CD4-positive, alpha-beta T cell (primary cell): Measurements from ENCODE around the gene EFCAB8. TPM values are rescaled to one million over a fixed set of nuclear protein-coding genes. Genes with fewer than 3 reads are reported as not detected.
A peak's percentile ranks its signal among the peaks of the same experiment; 100 is the strongest.

Source experiments
- ATAC-seq: fragments of 200-7000 bp; cut with Tn5 transposase; one replicate; pipeline ENCODE4 v1.10.0; 2022; ENCODE audit warnings: mild to moderate bottlenecking; ENCODE audit not compliant: poor library complexity
- CTCF ChIA-PET: fragments of 350-600 bp; sonication (Branson Sonifier 250); formaldehyde crosslinking; loops from one replicate; lab custom pipeline; 2021; ENCODE audit warnings: antibody characterized with exemption, inconsistent platforms; lab: Charles Lee
- POLR2A ChIA-PET: fragments of 350-600 bp; sonication (Branson Sonifier 250); formaldehyde crosslinking; loops from one replicate; lab custom pipeline; 2021; ENCODE audit warnings: antibody characterized with exemption, inconsistent platforms; lab: Charles Lee
- DNase-seq, 14 experiments: peaks; one replicate each; pipeline ENCODE4 v3.0.0-alpha.2; 2013 to 2020; ENCODE audit warnings: mixed read lengths in 2 of 14
- H3K27ac ChIP-seq, 2 donors: one replicate each; pipeline versions ENCODE4 v1.5.1 to v1.7.0; 2013; ENCODE audit warnings: low read length in 2 of 2, low read depth in 1 of 2, mild to moderate bottlenecking in 1 of 2
- H3K27me3 ChIP-seq, 2 experiments: 1 replicate in 1 of 2; 2 replicates in 1 of 2; pipeline versions ENCODE4 v1.6.1 to v1.7.0; 2013; ENCODE audit warnings: low read length in 2 of 2, control low read depth in 1 of 2, mild to moderate bottlenecking in 1 of 2, moderate library complexity in 1 of 2; ENCODE audit not compliant: insufficient read depth in 2 of 2, control insufficient read depth in 1 of 2
- H3K36me3 ChIP-seq: one replicate; pipeline ENCODE4 v1.6.1; 2013; ENCODE audit warnings: low read length, control low read depth; ENCODE audit not compliant: insufficient read depth
- H3K4me1 ChIP-seq: one replicate; pipeline ENCODE4 v1.6.1; 2013; ENCODE audit warnings: low read length, control low read depth; ENCODE audit not compliant: insufficient read depth
- H3K4me3 ChIP-seq: one replicate; pipeline ENCODE4 v1.5.1; 2013; ENCODE audit warnings: mild to moderate bottlenecking, low read length, moderate library complexity
- H3K9me3 ChIP-seq, 2 experiments: 1 replicate in 1 of 2; 2 replicates in 1 of 2; pipeline versions ENCODE4 v1.6.1 to v1.7.0; 2013; ENCODE audit warnings: low read length in 2 of 2, mild to moderate bottlenecking in 2 of 2, control low read depth in 1 of 2, moderate library complexity in 1 of 2; ENCODE audit not compliant: control insufficient read depth in 1 of 2, insufficient read depth in 1 of 2
- H3K27ac Mint-ChIP-seq: one replicate; pipeline ENCODE4 v1.8.0; 2020; ENCODE audit warnings: mixed read lengths
- H3K27me3 Mint-ChIP-seq: one replicate; pipeline ENCODE4 v1.8.0; 2021; ENCODE audit warnings: mixed read lengths
- H3K36me3 Mint-ChIP-seq: one replicate; pipeline ENCODE4 v1.8.0; 2021; ENCODE audit warnings: low read depth, mixed read lengths
- H3K4me1 Mint-ChIP-seq: one replicate; pipeline ENCODE4 v1.8.0; 2021; ENCODE audit warnings: low read depth, mixed read lengths
- H3K4me3 Mint-ChIP-seq: one replicate; pipeline ENCODE4 v1.8.0; 2020; ENCODE audit warnings: mild to moderate bottlenecking, mixed read lengths
- H3K9me3 Mint-ChIP-seq: one replicate; pipeline ENCODE4 v1.8.0; 2020; ENCODE audit warnings: mixed read lengths
- intact Hi-C, 2 experiments: fragments of 100-400 bp; cut with DNase I in 1 of 2; cut with micrococcal nuclease in 1 of 2; formaldehyde crosslinking; loops; one replicate each; pipeline versions ENCODE4 v1.15.1 to v1.9.0; 2023 to 2025; cut with DNase I, micrococcal nuclease
- total RNA-seq, 174 experiments: library from RNA in 2 of 174; stranded (reverse) in 2 of 174; gene quantifications; one replicate each; pipeline ENCODE4 v1.2.3 and lab custom pipeline; 2021 to 2026
- TF ChIP-seq, protein P1 (sequence below): fragments of 200-600 bp; IDR thresholded peaks from one replicate; pipeline ENCODE4 v1.8.0; 2022; ENCODE audit warnings: antibody characterized with exemption, mild to moderate bottlenecking

The EFCAB8 gene
- total RNA-seq, 2 experiments from 2014 or later: 0.81 to 2.5 TPM

- Histone ChIP-seq H3K36me3 (peaks cover 69% of the 10 kb centered on the region), H3K9me3 (no peaks in the 10 kb centered on the region), H3K27ac (peak overlapping the region in 1 of 2 donors; percentile 13), H3K4me1 (peaks cover 35% of the 10 kb centered on the region), H3K4me3 (no peak overlapping the region), H3K27me3 (no peaks in the 10 kb centered on the region)
- H3K4me3 Mint-ChIP-seq: peak overlapping the region; percentile 32
- H3K36me3 Mint-ChIP-seq: peaks cover 81% of the 10 kb centered on the region
- POLR2A ChIA-PET: interaction anchor here (1.1 to 1.4 kb wide), 3 partner anchors 10 to 33 kb away, joined by 3 to 9 read pairs (median 3); partner anchors contain the start of gene MAPRE1
- intact Hi-C loops: loop anchor here (5.0 to 10.0 kb wide), 2 partner anchors 37 to 625 kb away; partner anchors contain the start of genes PLAGL2 (in 1 of the 2) and POFUT1 (in 1 of the 2)
- TF ChIP-seq, protein P1, sequence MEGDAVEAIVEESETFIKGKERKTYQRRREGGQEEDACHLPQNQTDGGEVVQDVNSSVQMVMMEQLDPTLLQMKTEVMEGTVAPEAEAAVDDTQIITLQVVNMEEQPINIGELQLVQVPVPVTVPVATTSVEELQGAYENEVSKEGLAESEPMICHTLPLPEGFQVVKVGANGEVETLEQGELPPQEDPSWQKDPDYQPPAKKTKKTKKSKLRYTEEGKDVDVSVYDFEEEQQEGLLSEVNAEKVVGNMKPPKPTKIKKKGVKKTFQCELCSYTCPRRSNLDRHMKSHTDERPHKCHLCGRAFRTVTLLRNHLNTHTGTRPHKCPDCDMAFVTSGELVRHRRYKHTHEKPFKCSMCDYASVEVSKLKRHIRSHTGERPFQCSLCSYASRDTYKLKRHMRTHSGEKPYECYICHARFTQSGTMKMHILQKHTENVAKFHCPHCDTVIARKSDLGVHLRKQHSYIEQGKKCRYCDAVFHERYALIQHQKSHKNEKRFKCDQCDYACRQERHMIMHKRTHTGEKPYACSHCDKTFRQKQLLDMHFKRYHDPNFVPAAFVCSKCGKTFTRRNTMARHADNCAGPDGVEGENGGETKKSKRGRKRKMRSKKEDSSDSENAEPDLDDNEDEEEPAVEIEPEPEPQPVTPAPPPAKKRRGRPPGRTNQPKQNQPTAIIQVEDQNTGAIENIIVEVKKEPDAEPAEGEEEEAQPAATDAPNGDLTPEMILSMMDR: no peak
- peak overlapping the region; percentile 77 for H3K27ac Mint-ChIP-seq
- ATAC-seq (no peak), DNase-seq (peak in 1 of 14 experiments; percentile 10)
- no peaks in the 10 kb centered on the region for H3K27me3 Mint-ChIP-seq
- CTCF ChIA-PET: interaction anchor here (1.7 kb wide), 1 partner anchor 39 kb away, joined by 7 read pairs; no protein-coding TSS in a partner anchor
- H3K4me1 Mint-ChIP-seq: peaks cover 69% of the 10 kb centered on the region
- no peaks in the 10 kb centered on the region for H3K9me3 Mint-ChIP-seq
These were observed 29.3 kb upstream of the EFCAB8 start for GRCh38 chr20:32829311-32830005.

DNA sequence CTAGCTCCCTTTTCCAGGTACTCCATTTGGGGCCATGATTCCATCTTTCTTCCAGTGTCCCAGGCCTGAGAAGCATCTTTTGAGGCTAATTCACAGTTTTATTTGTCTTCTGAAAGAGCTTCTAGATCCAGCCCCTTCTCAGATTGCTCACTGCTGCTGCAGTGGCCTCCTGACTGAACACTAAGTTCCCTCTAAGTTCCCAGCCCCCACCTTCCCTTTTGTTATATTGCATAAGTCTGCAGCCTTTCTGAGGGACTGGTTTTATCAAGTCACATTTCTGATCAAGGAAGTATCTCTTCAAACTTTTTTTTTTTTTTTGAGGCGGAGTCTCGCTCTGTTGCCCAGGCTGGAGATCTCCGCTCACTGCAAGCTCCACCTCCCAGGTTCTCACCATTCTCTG, 28.3 kb upstream of the EFCAB8 start:
- H3K4me3 ChIP-seq: no peak overlapping the region
- POLR2A ChIA-PET: interaction anchor here (1.1 to 1.4 kb wide), 3 partner anchors 11 to 34 kb away, joined by 3 to 9 read pairs (median 3); partner anchors contain the start of gene MAPRE1

GRCh38 chr20:32831982-32832381, 26.7 kb upstream of the EFCAB8 start:
- DNase-seq: no peak
- no peak for ATAC-seq
- peaks cover 87% of the 10 kb centered on the region for H3K36me3 Mint-ChIP-seq
- Histone ChIP-seq H3K27ac (no peak overlapping the region), H3K4me1 (peaks cover 38% of the 10 kb centered on the region), H3K4me3 (no peak overlapping the region), H3K36me3 (peaks cover 70% of the 10 kb centered on the region), H3K9me3 (no peaks in the 10 kb centered on the region), H3K27me3 (no peaks in the 10 kb centered on the region)
- CTCF ChIA-PET: no interaction called here
- intact Hi-C loops: loop anchor here (2.0 to 5.0 kb wide), 2 partner anchors 15 to 40 kb away; no protein-coding TSS in a partner anchor
- TF ChIP-seq, protein P1: no peak
- POLR2A ChIA-PET: interaction anchor here (0.6 to 1.4 kb wide), 5 partner anchors 8 to 1961 kb away, joined by 3 to 8 read pairs (median 4); partner anchors contain the start of gene MAPRE1
- peaks cover 75% of the 10 kb centered on the region for H3K4me1 Mint-ChIP-seq
- no peaks in the 10 kb centered on the region for H3K9me3 Mint-ChIP-seq
- peak overlapping the region; percentile 77 for H3K27ac Mint-ChIP-seq
- H3K27me3 Mint-ChIP-seq: no peaks in the 10 kb centered on the region
- peak overlapping the region; percentile 70 for H3K4me3 Mint-ChIP-seq

More for the DNA sequence above, 28.3 kb upstream of the EFCAB8 start:
- Mint-ChIP-seq H3K4me1 (peaks cover 68% of the 10 kb centered on the region), H3K27me3 (no peaks in the 10 kb centered on the region), H3K4me3 (peak overlapping the region; percentile 59), H3K36me3 (peaks cover 85% of the 10 kb centered on the region), H3K9me3 (no peaks in the 10 kb centered on the region), H3K27ac (peak overlapping the region; percentile 77)
- H3K4me1 ChIP-seq: peaks cover 34% of the 10 kb centered on the region
- H3K27ac ChIP-seq: peak overlapping the region in 1 of 2 donors; percentile 36
- intact Hi-C loops: loop anchor here (5.0 kb wide), 1 partner anchor 38 kb away; no protein-coding TSS in a partner anchor
- CTCF ChIA-PET: interaction anchor here (1.7 kb wide), 1 partner anchor 40 kb away, joined by 7 read pairs; no protein-coding TSS in a partner anchor
- peak; percentile 44 for ATAC-seq
- H3K36me3 ChIP-seq: peaks cover 66% of the 10 kb centered on the region
- TF ChIP-seq, protein P1: no peak
- peak in 3 of 14 experiments; percentile 18 to 61 (median 54) for DNase-seq
- H3K27me3 ChIP-seq: no peaks in the 10 kb centered on the region
- H3K9me3 ChIP-seq: no peaks in the 10 kb centered on the region
